Ovary (tissue), 3 donors: ENCODE measurements around the gene CTPS2.
"Not testable (repeated sequence)": the region's sequence is repeated elsewhere in the genome, so short reads cannot be mapped to it uniquely, and the experiment has no call there.

Source experiments
- EP300 ChIP-seq: sonication (generic); formaldehyde crosslinking; IDR thresholded peaks from one replicate; pipeline ENCODE4 v1.6.1; 2017; ENCODE audit warnings: antibody characterized with exemption
- TF ChIP-seq, protein P1 (sequence below), 3 donors: fragments of 450-650 bp in 2 of 3; fragments of 200-600 bp in 1 of 3; IDR thresholded peaks; one replicate each; pipeline versions ENCODE4 v1.5.1 to v1.8.0; 2016 to 2022; ENCODE audit warnings: antibody characterized with exemption in 3 of 3, mild to moderate bottlenecking in 1 of 3
- donor health status: DM: no; HTN: no; CAD: no.

DNA sequence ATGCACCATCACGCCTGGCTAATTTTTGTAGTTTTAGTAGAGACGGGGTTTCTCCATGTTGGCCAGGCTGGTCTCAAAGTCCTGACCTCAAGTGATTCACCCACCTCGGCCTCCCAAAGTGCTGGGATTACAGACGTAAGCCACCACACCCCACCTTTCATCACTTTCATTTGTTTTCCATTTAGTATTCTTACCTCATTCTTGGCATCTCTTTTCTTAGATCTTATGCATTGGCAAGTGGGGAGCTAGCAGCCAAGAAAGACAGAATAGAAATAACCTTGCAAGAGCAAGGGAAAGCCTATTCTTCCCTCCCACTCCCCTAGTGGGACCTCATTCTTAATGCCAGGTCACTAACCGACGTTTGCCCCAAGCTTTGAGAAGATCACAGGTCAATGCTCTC is 84.0 kb downstream of the CTPS2 start:
- TF ChIP-seq, protein P1, sequence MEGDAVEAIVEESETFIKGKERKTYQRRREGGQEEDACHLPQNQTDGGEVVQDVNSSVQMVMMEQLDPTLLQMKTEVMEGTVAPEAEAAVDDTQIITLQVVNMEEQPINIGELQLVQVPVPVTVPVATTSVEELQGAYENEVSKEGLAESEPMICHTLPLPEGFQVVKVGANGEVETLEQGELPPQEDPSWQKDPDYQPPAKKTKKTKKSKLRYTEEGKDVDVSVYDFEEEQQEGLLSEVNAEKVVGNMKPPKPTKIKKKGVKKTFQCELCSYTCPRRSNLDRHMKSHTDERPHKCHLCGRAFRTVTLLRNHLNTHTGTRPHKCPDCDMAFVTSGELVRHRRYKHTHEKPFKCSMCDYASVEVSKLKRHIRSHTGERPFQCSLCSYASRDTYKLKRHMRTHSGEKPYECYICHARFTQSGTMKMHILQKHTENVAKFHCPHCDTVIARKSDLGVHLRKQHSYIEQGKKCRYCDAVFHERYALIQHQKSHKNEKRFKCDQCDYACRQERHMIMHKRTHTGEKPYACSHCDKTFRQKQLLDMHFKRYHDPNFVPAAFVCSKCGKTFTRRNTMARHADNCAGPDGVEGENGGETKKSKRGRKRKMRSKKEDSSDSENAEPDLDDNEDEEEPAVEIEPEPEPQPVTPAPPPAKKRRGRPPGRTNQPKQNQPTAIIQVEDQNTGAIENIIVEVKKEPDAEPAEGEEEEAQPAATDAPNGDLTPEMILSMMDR (IDR thresholded peaks at IDR 0.05): not testable (repeated sequence)
- TF ChIP-seq EP300: not testable (repeated sequence)
